GM12864 (cell line): ENCODE results near the gene NDUFB10.

ENCODE experiments used
- DNase-seq: peaks from one replicate; pipeline ENCODE4 v3.0.0-alpha.2; 2011; ENCODE audit warnings: low read depth
- H3K4me3 ChIP-seq: 2 replicates; pipeline ENCODE4 v1.5.1; 2011; ENCODE audit warnings: mild to moderate bottlenecking, low read depth, low read length, control low read depth
- TF ChIP-seq, protein P1 (sequence below): IDR thresholded peaks from 2 replicates; pipeline ENCODE4 v1.5.1; 2011; ENCODE audit warnings: low read depth, mild to moderate bottlenecking, moderate library complexity, low read length, control low read depth, inconsistent platforms; ENCODE audit errors: missing control alignments

NDUFB10 gene

DNA sequence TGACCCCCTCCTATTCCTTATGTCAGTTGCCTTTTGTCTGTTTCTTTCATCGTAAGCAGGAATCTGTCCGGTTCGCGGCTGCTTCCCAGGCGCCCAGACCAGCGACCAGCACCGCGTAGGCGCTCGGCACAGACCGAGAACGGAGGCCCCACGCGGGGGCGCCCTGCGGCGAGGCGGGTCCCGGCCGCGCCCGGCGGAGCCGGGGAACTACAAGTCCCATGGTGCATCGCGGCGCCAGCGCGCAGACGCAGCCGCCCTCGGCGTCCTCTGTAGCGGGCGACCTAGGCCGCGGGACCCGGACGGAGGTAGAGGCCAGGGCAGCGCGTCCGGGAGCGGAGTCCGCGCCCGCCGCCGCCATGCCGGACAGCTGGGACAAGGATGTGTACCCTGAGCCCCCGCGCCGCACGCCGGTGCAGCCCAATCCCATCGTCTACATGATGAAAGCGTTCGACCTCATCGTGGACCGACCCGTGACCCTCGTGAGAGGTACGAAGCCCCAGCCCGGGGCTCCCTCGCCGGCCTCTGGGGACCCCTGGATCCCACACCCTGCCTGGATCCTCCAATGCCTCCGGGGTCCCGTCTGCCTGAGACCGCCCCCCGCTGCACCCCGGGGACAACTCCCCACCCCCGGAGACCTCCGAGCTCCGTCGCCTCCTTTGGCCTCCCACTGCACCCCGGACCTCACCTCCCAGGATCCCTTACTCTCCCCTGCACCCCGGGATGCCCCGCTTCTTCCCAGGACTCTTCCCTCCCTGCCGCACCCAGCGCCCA lies at the start of gene NDUFB10:
NDUFB10 (plus strand) TSS at position 270 of the 771 bp plus-strand sequence; CDS start at position 357, 87 bp downstream.
- H3K4me3 ChIP-seq, result peak within 1 kb of the TSS; percentile 95
- DNase-seq, result no peak
- TF ChIP-seq, protein P1, sequence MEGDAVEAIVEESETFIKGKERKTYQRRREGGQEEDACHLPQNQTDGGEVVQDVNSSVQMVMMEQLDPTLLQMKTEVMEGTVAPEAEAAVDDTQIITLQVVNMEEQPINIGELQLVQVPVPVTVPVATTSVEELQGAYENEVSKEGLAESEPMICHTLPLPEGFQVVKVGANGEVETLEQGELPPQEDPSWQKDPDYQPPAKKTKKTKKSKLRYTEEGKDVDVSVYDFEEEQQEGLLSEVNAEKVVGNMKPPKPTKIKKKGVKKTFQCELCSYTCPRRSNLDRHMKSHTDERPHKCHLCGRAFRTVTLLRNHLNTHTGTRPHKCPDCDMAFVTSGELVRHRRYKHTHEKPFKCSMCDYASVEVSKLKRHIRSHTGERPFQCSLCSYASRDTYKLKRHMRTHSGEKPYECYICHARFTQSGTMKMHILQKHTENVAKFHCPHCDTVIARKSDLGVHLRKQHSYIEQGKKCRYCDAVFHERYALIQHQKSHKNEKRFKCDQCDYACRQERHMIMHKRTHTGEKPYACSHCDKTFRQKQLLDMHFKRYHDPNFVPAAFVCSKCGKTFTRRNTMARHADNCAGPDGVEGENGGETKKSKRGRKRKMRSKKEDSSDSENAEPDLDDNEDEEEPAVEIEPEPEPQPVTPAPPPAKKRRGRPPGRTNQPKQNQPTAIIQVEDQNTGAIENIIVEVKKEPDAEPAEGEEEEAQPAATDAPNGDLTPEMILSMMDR, result peak; percentile 72

DNA sequence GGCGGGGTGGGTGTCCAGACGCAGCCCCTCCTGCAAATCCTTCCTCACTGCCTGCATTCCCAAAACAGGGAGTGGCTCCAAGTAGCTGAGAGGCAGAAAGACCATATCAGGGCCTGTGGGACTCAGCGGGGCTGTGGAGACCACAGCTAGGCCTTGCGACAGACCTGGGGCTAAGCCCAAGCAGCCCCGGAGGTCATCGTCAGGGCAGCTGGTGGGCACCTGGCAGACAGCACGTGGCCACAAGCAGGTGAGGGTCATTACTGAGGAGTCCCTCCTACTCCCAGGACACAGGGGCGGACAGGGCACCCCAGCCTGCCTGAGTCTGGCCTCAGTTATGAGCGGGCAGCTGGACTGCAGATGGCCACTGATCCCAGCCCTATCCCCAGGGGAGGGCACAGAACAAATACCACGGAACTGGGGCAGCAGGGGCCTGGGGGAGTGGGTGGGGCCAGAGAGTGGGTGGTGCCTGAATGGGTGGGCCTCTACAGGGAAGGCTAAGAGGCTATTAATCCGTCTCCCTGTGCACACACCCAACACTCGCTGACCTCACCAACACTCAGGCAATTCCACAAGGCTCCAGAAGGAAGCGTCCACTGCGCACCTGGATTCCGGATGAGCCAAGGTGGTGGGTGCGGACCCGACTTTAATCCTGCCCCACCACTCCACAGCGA lies 49.6 kb upstream of the NDUFB10 start:
- no peak for DNase-seq
- TF ChIP-seq, protein P1, result no peak
- no peak overlapping the region for H3K4me3 ChIP-seq

DNA sequence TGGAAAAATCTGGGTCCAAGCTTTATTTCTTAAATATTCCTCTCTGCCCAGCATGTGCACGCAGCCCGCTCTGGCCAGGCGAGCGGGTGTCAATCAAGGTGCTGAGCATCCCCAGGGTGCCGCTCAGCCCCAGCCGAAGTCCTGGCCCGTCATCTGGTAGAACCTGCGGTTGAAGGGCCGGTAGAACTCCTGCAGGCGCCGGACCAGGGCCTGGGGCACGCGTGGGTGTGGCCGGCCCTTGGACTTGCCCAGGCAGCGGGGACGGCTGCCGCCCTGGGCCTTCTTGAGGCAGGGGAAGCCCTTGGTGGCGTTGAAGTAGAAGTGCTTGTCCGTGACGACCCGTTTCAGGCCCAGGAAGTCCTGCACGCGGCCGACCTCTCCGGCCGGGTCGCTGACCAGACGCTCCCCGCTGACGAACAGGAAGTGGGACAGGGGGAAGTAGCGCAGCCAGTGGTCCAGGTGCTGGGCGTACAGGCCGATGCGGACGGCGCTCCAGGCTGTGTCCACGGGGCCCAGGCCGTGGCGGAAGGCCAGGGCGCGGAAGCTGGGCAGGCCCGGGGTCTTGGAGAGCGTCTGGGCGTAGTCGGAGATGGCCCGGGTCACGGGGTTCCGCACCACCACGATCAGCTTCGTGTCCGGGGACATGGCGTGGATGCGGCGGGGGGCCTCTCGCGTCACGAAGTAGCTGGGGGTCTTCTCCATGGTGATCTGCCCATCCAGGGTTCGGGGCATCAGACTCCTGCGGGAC lies 47.7 kb upstream of the NDUFB10 start:
- TF ChIP-seq, protein P1, result no peak
- no peak overlapping the region for H3K4me3 ChIP-seq
- no peak for DNase-seq

DNA sequence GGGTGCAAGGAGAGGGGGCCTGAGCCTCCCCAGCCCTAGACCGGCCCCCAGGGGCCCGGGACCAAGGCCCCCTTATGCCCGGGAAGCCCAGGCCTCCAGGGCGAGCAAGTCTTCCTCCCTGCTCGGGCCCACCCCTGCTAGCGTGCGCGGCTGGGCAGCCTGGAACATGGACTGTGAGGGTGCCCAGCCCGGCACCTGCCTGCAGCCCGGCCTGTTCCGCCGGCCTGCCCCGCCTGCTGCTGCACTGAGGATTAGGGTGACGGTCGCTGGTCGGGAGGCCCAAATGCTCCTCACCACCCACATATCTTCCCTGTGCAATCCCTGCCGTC lies 47.2 kb upstream of the NDUFB10 start:
- DNase-seq, result no peak
- TF ChIP-seq, protein P1, result no peak
- no peak overlapping the region for H3K4me3 ChIP-seq

DNA sequence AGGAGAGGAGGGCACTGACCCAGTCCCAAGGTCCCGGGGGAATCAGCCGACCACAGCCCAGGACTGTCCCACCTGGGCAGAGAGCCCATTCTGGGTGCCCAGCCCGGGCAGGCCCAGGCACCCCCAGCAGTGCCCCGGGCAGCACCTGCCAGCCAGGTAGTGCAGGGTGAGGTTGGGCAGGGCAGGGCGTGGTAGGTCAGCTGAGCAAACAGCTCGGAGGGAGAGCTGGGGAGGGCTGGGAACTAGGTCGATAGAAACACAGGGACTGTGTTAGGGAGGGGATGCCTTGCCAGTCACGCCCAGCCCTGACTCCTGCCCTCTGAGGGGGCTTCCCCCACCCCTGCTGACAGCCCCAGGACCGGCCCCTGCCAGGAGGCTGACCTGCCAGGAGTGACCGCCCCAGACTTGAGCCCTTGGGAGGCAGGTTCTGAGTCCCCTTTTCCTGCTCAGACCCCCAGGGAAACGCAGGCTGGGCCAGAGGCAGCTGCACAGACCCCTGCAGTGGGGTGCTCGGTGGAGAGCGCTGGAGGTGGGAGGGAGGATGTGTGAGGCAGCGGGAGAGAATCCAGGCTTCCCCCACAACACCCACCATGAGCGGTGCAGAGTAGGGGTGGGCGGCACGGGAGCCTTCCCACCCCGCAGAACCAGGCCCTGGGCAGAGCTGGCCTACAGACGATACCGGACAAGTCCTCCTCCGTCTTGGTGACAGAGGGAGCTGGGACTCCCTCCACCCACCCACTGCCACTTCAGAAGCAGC lies 45.8 kb upstream of the NDUFB10 start:
- H3K4me3 ChIP-seq, result no peak overlapping the region
- TF ChIP-seq, protein P1, result no peak
- no peak for DNase-seq

DNA sequence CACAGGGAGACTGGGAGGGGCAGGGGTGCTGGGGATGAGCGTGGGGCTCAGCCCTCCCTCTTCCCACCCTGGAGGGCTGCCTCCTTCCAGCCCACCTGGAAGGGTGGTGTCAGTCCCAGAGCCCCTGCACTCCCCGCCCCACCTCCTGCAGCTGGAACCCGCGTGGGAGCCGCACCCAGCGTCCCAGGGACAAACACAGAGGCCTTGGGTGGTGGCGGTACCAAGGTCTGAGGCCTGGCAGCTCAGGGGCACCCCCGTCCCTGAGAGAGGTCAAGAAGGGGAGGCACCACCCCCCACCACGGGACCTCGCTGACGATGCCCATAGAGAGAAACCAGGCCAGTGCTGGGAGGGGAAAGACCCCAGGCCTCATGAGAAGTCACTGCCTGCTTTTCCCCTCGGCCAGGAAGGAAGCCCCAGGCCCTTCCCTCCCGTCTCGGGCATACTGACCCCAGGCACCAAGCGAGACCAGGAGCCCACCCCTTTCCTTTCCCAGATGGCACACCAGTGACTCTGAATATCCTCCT lies 45.2 kb upstream of the NDUFB10 start:
- DNase-seq, result no peak
- TF ChIP-seq, protein P1, result no peak
- H3K4me3 ChIP-seq, result no peak overlapping the region
